ENCODE data around the gene HCK.

The HCK gene

DNA sequence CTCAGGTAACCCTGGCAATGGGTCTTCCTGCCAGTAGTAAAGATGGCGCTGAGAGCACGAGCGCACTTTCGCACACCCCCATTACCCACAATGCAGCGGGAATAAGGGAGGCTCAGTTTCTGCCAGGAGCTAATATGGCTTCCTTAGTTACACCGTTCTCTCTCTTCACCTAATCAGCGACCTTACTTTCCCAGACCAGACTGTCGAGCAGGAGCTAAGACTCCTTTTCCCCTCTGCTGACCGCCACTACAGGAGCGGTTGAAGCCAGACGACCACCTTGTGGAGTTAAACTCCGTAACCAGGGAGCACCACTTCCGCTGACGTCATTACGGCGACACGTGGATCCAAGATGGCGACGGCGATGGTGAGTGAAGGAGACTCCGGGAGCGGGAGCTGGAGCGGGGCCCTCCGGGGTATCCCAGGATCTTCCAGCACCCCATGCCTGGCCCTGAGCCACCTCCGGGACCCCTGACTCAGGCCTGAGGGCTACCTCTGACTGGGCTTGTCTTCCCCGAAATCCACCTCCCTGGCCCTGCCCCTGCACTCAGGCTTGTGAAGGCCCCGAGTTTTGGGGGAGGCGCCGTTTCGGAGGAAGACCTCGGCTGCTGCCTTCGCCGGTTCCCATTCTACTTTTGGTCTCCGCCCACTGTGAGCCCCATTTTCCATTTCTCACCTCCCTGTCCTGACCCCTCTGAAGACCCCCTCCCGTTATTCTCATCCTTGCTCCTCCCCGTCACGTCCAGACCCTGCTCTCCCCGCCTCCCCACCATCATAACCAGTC, 57.5 kb downstream of the HCK start, which contains the start of gene TM9SF4 (continued):
- TF ChIP-seq, protein P1, sequence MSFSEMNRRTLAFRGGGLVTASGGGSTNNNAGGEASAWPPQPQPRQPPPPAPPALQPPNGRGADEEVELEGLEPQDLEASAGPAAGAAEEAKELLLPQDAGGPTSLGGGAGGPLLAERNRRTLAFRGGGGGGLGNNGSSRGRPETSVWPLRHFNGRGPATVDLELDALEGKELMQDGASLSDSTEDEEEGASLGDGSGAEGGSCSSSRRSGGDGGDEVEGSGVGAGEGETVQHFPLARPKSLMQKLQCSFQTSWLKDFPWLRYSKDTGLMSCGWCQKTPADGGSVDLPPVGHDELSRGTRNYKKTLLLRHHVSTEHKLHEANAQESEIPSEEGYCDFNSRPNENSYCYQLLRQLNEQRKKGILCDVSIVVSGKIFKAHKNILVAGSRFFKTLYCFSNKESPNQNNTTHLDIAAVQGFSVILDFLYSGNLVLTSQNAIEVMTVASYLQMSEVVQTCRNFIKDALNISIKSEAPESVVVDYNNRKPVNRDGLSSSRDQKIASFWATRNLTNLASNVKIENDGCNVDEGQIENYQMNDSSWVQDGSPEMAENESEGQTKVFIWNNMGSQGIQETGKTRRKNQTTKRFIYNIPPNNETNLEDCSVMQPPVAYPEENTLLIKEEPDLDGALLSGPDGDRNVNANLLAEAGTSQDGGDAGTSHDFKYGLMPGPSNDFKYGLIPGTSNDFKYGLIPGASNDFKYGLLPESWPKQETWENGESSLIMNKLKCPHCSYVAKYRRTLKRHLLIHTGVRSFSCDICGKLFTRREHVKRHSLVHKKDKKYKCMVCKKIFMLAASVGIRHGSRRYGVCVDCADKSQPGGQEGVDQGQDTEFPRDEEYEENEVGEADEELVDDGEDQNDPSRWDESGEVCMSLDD (tag by site-specific recombination; IDR thresholded peaks at IDR 0.05) = peak; percentile 62
- no peak for TF ChIP-seq ZNF26 (tag by site-specific recombination; IDR thresholded peaks at IDR 0.05)
- 0 out of 2 replicates have a peak, but pooled peaks have one; percentile 37 for TF ChIP-seq TRIM28 (IDR thresholded peaks at IDR 0.05; ENCODE audit: borderline replicate concordance, low read length)
- TF ChIP-seq SCRT2 (tag by site-specific recombination; IDR thresholded peaks at IDR 0.05) = peak; percentile 82
- TF ChIP-seq, protein P2, sequence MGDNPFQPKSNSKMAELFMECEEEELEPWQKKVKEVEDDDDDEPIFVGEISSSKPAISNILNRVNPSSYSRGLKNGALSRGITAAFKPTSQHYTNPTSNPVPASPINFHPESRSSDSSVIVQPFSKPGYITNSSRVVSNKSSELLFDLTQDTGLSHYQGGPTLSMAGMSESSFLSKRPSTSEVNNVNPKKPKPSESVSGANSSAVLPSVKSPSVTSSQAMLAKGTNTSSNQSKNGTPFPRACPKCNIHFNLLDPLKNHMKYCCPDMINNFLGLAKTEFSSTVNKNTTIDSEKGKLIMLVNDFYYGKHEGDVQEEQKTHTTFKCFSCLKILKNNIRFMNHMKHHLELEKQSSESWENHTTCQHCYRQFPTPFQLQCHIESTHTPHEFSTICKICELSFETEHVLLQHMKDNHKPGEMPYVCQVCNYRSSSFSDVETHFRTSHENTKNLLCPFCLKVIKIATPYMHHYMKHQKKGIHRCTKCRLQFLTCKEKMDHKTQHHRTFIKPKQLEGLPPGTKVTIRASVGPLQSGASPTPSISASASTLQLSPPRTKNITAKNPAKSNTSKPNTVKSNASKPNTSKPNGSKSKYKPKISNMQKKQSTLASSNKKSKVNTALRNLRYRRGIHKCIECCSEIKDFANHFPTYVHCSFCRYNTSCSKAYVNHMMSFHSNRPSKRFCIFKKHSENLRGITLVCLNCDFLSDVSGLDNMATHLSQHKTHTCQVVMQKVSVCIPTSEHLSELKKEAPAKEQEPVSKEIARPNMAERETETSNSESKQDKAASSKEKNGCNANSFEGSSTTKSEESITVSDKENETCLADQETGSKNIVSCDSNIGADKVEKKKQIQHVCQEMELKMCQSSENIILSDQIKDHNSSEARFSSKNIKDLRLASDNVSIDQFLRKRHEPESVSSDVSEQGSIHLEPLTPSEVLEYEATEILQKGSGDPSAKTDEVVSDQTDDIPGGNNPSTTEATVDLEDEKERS (tag by site-specific recombination; IDR thresholded peaks at IDR 0.05) = no peak; the same call in 1 of the 2 replicates
- peak; percentile 97 for TF ChIP-seq ZNF2 (tag by site-specific recombination; IDR thresholded peaks at IDR 0.05)
- TF ChIP-seq, protein P3, sequence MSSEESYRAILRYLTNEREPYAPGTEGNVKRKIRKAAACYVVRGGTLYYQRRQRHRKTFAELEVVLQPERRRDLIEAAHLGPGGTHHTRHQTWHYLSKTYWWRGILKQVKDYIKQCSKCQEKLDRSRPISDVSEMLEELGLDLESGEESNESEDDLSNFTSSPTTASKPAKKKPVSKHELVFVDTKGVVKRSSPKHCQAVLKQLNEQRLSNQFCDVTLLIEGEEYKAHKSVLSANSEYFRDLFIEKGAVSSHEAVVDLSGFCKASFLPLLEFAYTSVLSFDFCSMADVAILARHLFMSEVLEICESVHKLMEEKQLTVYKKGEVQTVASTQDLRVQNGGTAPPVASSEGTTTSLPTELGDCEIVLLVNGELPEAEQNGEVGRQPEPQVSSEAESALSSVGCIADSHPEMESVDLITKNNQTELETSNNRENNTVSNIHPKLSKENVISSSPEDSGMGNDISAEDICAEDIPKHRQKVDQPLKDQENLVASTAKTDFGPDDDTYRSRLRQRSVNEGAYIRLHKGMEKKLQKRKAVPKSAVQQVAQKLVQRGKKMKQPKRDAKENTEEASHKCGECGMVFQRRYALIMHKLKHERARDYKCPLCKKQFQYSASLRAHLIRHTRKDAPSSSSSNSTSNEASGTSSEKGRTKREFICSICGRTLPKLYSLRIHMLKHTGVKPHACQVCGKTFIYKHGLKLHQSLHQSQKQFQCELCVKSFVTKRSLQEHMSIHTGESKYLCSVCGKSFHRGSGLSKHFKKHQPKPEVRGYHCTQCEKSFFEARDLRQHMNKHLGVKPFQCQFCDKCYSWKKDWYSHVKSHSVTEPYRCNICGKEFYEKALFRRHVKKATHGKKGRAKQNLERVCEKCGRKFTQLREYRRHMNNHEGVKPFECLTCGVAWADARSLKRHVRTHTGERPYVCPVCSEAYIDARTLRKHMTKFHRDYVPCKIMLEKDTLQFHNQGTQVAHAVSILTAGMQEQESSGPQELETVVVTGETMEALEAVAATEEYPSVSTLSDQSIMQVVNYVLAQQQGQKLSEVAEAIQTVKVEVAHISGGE (tag by site-specific recombination; conservative IDR thresholded peaks at IDR 0.05; ENCODE audit: low read depth) = peak; percentile 94
- TF ChIP-seq, protein P4, sequence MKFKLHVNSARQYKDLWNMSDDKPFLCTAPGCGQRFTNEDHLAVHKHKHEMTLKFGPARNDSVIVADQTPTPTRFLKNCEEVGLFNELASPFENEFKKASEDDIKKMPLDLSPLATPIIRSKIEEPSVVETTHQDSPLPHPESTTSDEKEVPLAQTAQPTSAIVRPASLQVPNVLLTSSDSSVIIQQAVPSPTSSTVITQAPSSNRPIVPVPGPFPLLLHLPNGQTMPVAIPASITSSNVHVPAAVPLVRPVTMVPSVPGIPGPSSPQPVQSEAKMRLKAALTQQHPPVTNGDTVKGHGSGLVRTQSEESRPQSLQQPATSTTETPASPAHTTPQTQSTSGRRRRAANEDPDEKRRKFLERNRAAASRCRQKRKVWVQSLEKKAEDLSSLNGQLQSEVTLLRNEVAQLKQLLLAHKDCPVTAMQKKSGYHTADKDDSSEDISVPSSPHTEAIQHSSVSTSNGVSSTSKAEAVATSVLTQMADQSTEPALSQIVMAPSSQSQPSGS (tag by site-specific recombination; IDR thresholded peaks at IDR 0.05; ENCODE audit: low read depth) = peak; percentile 100
- TF ChIP-seq ZNF664 (tag by site-specific recombination; IDR thresholded peaks at IDR 0.05) = no peak
- peak; percentile 40; the same call in 1 of the 2 replicates for TF ChIP-seq KLF1 (tag by site-specific recombination; IDR thresholded peaks at IDR 0.05)
- TF ChIP-seq ZNF133 (tag by site-specific recombination; IDR thresholded peaks at IDR 0.05) = no peak
- TF ChIP-seq, protein P5, sequence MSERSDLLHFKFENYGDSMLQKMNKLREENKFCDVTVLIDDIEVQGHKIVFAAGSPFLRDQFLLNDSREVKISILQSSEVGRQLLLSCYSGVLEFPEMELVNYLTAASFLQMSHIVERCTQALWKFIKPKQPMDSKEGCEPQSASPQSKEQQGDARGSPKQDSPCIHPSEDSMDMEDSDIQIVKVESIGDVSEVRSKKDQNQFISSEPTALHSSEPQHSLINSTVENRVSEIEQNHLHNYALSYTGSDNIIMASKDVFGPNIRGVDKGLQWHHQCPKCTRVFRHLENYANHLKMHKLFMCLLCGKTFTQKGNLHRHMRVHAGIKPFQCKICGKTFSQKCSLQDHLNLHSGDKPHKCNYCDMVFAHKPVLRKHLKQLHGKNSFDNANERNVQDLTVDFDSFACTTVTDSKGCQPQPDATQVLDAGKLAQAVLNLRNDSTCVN (tag by site-specific recombination; optimal IDR thresholded peaks at IDR 0.05) = peak; percentile 55
- TF ChIP-seq ZNF610 (tag by site-specific recombination; IDR thresholded peaks at IDR 0.05; ENCODE audit: borderline replicate concordance) = 0 out of 2 replicates have a peak, but pooled peaks have one; percentile 55
- peak; percentile 14 for TF ChIP-seq SETDB1 (IDR thresholded peaks at IDR 0.05; ENCODE audit: insufficient read length, low read length)
- TF ChIP-seq, protein P6, sequence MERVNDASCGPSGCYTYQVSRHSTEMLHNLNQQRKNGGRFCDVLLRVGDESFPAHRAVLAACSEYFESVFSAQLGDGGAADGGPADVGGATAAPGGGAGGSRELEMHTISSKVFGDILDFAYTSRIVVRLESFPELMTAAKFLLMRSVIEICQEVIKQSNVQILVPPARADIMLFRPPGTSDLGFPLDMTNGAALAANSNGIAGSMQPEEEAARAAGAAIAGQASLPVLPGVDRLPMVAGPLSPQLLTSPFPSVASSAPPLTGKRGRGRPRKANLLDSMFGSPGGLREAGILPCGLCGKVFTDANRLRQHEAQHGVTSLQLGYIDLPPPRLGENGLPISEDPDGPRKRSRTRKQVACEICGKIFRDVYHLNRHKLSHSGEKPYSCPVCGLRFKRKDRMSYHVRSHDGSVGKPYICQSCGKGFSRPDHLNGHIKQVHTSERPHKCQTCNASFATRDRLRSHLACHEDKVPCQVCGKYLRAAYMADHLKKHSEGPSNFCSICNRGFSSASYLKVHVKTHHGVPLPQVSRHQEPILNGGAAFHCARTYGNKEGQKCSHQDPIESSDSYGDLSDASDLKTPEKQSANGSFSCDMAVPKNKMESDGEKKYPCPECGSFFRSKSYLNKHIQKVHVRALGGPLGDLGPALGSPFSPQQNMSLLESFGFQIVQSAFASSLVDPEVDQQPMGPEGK (tag by site-specific recombination; IDR thresholded peaks at IDR 0.05) = no peak
- TF ChIP-seq, protein P7, sequence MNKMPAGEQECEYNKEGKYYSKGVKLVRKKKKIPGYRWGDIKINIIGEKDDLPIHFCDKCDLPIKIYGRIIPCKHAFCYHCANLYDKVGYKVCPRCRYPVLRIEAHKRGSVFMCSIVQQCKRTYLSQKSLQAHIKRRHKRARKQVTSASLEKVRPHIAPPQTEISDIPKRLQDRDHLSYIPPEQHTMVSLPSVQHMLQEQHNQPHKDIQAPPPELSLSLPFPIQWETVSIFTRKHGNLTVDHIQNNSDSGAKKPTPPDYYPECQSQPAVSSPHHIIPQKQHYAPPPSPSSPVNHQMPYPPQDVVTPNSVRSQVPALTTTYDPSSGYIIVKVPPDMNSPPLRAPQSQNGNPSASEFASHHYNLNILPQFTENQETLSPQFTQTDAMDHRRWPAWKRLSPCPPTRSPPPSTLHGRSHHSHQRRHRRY (tag by site-specific recombination; IDR thresholded peaks at IDR 0.05) = no peak
- TF ChIP-seq GLI4 (tag by site-specific recombination; IDR thresholded peaks at IDR 0.05) = no peak
- TF ChIP-seq EGR2 (tag by site-specific recombination; IDR thresholded peaks at IDR 0.05; ENCODE audit: low read depth) = no peak
- no peak for TF ChIP-seq ZNF514 (tag by site-specific recombination; IDR thresholded peaks at IDR 0.05)
- no peak for TF ChIP-seq ZNF48 (tag by site-specific recombination; IDR thresholded peaks at IDR 0.05)
- TF ChIP-seq ZNF544 (tag by site-specific recombination; IDR thresholded peaks at IDR 0.05) = no peak

Measured in HEK293 (cell line).